Liver (tissue), 9 donors: ENCODE results near the gene CD79B. TPM values are rescaled to one million over a fixed set of nuclear protein-coding genes. Genes with fewer than 3 reads are reported as not detected.

Experiments
- DNase-seq: peaks from one replicate; pipeline ENCODE4 v3.0.0-alpha.2; 2017; ENCODE audit warnings: low spot score
- H3K27ac ChIP-seq, 2 donors: one replicate each; pipeline ENCODE4 v1.7.0; 2013; ENCODE audit warnings: inconsistent platforms in 2 of 2, low read length in 2 of 2, control low read depth in 1 of 2, low read depth in 1 of 2, mild to moderate bottlenecking in 1 of 2
- H3K27me3 ChIP-seq, 4 donors: one replicate each; pipeline versions ENCODE4 v1.6.1 to v1.7.0; 2013; ENCODE audit warnings: low read length in 3 of 4, inconsistent platforms in 1 of 4, mild to moderate bottlenecking in 1 of 4, moderate library complexity in 1 of 4; ENCODE audit not compliant: control insufficient read depth in 4 of 4, insufficient read depth in 4 of 4
- H3K36me3 ChIP-seq, 4 donors: one replicate each; pipeline versions ENCODE4 v1.6.1 to v1.7.0; 2013; ENCODE audit warnings: low read length in 3 of 4, mild to moderate bottlenecking in 3 of 4, low read depth in 1 of 4, moderate library complexity in 1 of 4; ENCODE audit not compliant: control insufficient read depth in 4 of 4, insufficient read depth in 3 of 4
- H3K4me1 ChIP-seq, 4 donors: one replicate each; pipeline versions ENCODE4 v1.6.1 to v1.7.0; 2013; ENCODE audit warnings: low read length in 3 of 4, mild to moderate bottlenecking in 3 of 4, moderate library complexity in 1 of 4; ENCODE audit not compliant: control insufficient read depth in 4 of 4, insufficient read depth in 4 of 4
- H3K4me3 ChIP-seq, 3 donors: one replicate each; pipeline versions ENCODE4 v1.6.1 to v1.7.0; 2013; ENCODE audit warnings: low read length in 3 of 3, control low read depth in 1 of 3, low read depth in 1 of 3, mild to moderate bottlenecking in 1 of 3
- H3K9ac ChIP-seq, 2 donors: one replicate each; pipeline ENCODE4 v1.7.0; 2013; ENCODE audit warnings: low read length in 2 of 2, mild to moderate bottlenecking in 2 of 2, moderate library complexity in 2 of 2, control low read depth in 1 of 2, low read depth in 1 of 2
- H3K9me3 ChIP-seq, 4 donors: one replicate each; pipeline versions ENCODE4 v1.6.1 to v1.7.0; 2013; ENCODE audit warnings: low read length in 3 of 4; ENCODE audit not compliant: control insufficient read depth in 4 of 4
- ATF3 ChIP-seq: IDR thresholded peaks from 2 replicates; pipeline ENCODE4 v1.6.1; 2016; ENCODE audit warnings: antibody characterized with exemption
- HNF4A ChIP-seq, 2 donors: conservative IDR thresholded peaks; 2 replicates each; pipeline ENCODE4 v1.6.1; 2016; ENCODE audit warnings: antibody characterized with exemption in 2 of 2, mild to moderate bottlenecking in 2 of 2
- HNF4G ChIP-seq: IDR thresholded peaks from 2 replicates; pipeline ENCODE4 v1.6.1; 2016; ENCODE audit warnings: antibody characterized with exemption
- JUND ChIP-seq, 2 donors: IDR thresholded peaks; 2 replicates each; pipeline ENCODE4 v1.6.1; 2016; ENCODE audit warnings: antibody characterized with exemption in 2 of 2
- NR2F2 ChIP-seq: IDR thresholded peaks from 2 replicates; pipeline ENCODE4 v1.6.1; 2016; ENCODE audit warnings: antibody characterized with exemption
- REST ChIP-seq: IDR thresholded peaks from 2 replicates; pipeline ENCODE4 v1.6.1; 2016; ENCODE audit warnings: antibody characterized with exemption, mild to moderate bottlenecking
- RXRA ChIP-seq, 2 donors: IDR thresholded peaks; 2 replicates each; pipeline ENCODE4 v1.6.1; 2017 to 2018; ENCODE audit warnings: antibody characterized with exemption in 2 of 2, mild to moderate bottlenecking in 1 of 2
- SP1 ChIP-seq: IDR thresholded peaks from 2 replicates; pipeline ENCODE4 v1.6.1; 2018; ENCODE audit warnings: antibody characterized with exemption, mild to moderate bottlenecking
- TAF1 ChIP-seq: conservative IDR thresholded peaks from 2 replicates; pipeline ENCODE4 v1.6.1; 2016; ENCODE audit warnings: antibody characterized with exemption, mild to moderate bottlenecking
- YY1 ChIP-seq: IDR thresholded peaks from 2 replicates; pipeline ENCODE4 v1.6.1; 2016; ENCODE audit warnings: antibody characterized with exemption, mild to moderate bottlenecking
- ZBTB33 ChIP-seq: IDR thresholded peaks from 2 replicates; pipeline ENCODE4 v1.6.1; 2016; ENCODE audit warnings: antibody characterized with exemption
- WGBS: extraction: QIAGEN DNeasy Blood & Tissue Kit; methylation state at CpG from one replicate; pipeline ENCODE4 v1.1.7; 2013; 5-methylcytosine and 5-hydroxymethylcytosine counted together
- polyA plus RNA-seq, 2 donors: library from polyadenylated mRNA; stranded (reverse) in 1 of 2; unstranded in 1 of 2; fragments of 200-250 nt in 1 of 2; fragments of >200 nt in 1 of 2; fragmentation: Nextera tagmentation in 1 of 2; extraction: Ambion mirVana in 1 of 2; gene quantifications; one replicate each; pipeline versions ENCODE4 v1.2.1 to v1.2.3, GENCODE V29; 2013 to 2015
- total RNA-seq, 2 donors: library from RNA; depleted of rRNA; stranded (reverse); fragments of >200 nt; gene quantifications; one replicate each; pipeline ENCODE4 v1.2.3, GENCODE V29; 2014
- TF ChIP-seq, protein P1 (sequence below): fragments of 150-350 bp; IDR thresholded peaks from 2 replicates; pipeline ENCODE4 v1.5.1; 2017; ENCODE audit warnings: improper control_type of control experiment, low read depth, low read length; ENCODE audit not compliant: missing input control
- donor health status: healthy.
- donor health status: healthy.
- donor health status: healthy.
- donor health status: healthy.
- donor health status: healthy.

CD79B gene
- total and polyA plus RNA-seq, 4 donors, result 1.3 to 6.5 (median 3.5) TPM

DNA sequence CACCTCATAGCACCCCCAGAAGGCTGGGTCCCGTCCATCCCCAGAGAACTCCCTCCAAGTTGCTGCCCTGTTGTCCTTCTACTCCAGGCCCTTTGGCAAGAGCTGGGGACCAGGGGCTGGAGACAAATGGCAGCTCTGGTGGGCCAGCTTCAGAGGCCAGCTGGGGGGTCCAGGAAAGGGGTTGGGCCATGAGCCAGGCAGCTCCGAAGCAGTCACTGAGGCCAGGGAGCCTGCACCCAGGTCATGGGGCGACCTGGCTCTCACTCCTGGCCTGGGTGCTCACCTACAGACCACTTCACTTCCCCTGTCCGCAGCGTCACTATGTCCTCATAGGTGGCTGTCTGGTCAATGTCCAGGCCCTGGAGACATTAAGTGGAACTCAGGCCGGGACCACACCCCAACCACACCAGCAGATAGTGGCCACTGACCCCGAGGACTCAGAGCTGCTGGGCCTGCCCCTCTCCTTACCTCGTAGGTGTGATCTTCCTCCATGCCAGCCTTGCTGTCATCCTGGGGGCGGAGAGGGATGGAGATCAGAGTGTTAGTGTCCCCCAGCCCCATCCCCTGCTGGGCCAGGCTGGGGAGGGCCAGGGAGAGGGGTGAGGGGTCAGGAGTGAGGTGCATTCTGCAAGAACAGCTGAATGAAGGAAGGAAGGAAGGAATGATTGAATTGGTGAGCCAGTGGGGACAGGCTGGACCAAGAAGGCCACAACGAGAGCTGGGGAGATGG, 3.0 kb downstream of the CD79B start:
- no peak for TF ChIP-seq SP1
- TF ChIP-seq YY1, result no peak
- no peak for TF ChIP-seq HNF4A (conservative IDR thresholded peaks at IDR 0.05)
- no peak for TF ChIP-seq REST
- TF ChIP-seq, protein P1, sequence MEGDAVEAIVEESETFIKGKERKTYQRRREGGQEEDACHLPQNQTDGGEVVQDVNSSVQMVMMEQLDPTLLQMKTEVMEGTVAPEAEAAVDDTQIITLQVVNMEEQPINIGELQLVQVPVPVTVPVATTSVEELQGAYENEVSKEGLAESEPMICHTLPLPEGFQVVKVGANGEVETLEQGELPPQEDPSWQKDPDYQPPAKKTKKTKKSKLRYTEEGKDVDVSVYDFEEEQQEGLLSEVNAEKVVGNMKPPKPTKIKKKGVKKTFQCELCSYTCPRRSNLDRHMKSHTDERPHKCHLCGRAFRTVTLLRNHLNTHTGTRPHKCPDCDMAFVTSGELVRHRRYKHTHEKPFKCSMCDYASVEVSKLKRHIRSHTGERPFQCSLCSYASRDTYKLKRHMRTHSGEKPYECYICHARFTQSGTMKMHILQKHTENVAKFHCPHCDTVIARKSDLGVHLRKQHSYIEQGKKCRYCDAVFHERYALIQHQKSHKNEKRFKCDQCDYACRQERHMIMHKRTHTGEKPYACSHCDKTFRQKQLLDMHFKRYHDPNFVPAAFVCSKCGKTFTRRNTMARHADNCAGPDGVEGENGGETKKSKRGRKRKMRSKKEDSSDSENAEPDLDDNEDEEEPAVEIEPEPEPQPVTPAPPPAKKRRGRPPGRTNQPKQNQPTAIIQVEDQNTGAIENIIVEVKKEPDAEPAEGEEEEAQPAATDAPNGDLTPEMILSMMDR, result no peak
- H3K36me3 ChIP-seq, result no peaks in the 10 kb centered on the region
- H3K9me3 ChIP-seq, result no peaks in the 10 kb centered on the region
- H3K27ac ChIP-seq, result no peak overlapping the region
- H3K4me1 ChIP-seq, result peaks cover 0 to 8% (median 2%) of the 10 kb centered on the region in 4 donors
- no peak for DNase-seq
- no peak overlapping the region for H3K9ac ChIP-seq
- 91% methylated on average over 10 of the region's 10 CpGs for WGBS
- H3K4me3 ChIP-seq, result no peak overlapping the region
- H3K27me3 ChIP-seq, result no peaks in the 10 kb centered on the region

GRCh38 chr17:63928172-63928666, 3.9 kb downstream of the CD79B start:
- Histone ChIP-seq H3K4me1 (peaks cover 0 to 8% (median 2%) of the 10 kb centered on the region in 4 donors), H3K9ac (no peak overlapping the region), H3K4me3 (no peak overlapping the region), H3K27me3 (no peaks in the 10 kb centered on the region), H3K27ac (no peak overlapping the region), H3K9me3 (no peaks in the 10 kb centered on the region), H3K36me3 (no peaks in the 10 kb centered on the region)
- DNase-seq, result no peak
- WGBS, result 96% methylated on average over 10 of the region's 10 CpGs
- no peak for TF ChIP-seq NR2F2
- TF ChIP-seq RXRA (IDR thresholded peaks at IDR 0.05), result no peak
- TF ChIP-seq YY1, result no peak
- no peak for TF ChIP-seq JUND (IDR thresholded peaks at IDR 0.05)
- TF ChIP-seq ATF3, result no peak
- no peak for TF ChIP-seq ZBTB33
- no peak for TF ChIP-seq SP1
- TF ChIP-seq HNF4G, result no peak
- TF ChIP-seq TAF1, result no peak
